ENCODE results near the gene UVSSA. TPM values are rescaled to one million over a fixed set of nuclear protein-coding genes. Genes with fewer than 3 reads are reported as not detected.

The UVSSA gene
- total RNA-seq, 1 donor from 2014 or later, result 28.3 TPM

DNA sequence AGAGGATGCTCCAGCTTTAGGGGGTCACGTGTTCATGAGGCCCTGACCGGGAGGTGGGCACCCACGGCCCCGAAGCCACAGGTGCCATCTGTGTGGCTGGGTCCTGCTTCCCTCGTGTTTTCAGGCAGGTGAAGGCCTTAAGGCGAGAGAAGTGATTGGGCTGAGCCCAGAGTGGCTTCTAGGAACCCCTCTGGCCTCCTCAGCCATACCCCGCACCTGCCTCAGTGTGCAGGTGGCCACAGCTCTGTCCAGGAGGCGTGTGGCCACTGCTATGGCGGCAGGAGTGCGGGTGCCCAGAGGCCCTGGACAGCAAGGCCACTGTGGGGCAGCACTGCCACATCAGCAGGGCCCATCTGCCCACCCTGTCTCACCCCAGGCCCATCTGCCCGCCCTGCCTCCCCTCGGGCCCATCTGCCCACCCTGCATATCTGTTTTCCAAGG is 34.2 kb downstream of the UVSSA start:
- Histone ChIP-seq H3K27me3 (no peaks in the 10 kb centered on the region), H3K4me3 (no peak overlapping the region), H3K4me1 (no peaks in the 10 kb centered on the region), H3K27ac (no peak overlapping the region), H3K36me3 (peaks cover 35% of the 10 kb centered on the region), H3K9me3 (no peaks in the 10 kb centered on the region)
- DNase-seq, result no peak
- TF ChIP-seq, protein P1, sequence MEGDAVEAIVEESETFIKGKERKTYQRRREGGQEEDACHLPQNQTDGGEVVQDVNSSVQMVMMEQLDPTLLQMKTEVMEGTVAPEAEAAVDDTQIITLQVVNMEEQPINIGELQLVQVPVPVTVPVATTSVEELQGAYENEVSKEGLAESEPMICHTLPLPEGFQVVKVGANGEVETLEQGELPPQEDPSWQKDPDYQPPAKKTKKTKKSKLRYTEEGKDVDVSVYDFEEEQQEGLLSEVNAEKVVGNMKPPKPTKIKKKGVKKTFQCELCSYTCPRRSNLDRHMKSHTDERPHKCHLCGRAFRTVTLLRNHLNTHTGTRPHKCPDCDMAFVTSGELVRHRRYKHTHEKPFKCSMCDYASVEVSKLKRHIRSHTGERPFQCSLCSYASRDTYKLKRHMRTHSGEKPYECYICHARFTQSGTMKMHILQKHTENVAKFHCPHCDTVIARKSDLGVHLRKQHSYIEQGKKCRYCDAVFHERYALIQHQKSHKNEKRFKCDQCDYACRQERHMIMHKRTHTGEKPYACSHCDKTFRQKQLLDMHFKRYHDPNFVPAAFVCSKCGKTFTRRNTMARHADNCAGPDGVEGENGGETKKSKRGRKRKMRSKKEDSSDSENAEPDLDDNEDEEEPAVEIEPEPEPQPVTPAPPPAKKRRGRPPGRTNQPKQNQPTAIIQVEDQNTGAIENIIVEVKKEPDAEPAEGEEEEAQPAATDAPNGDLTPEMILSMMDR (IDR thresholded peaks at IDR 0.05), result no peak
- ATAC-seq, result no peak
- intact Hi-C loops (cut with DNase I), result no loop called here

DNA sequence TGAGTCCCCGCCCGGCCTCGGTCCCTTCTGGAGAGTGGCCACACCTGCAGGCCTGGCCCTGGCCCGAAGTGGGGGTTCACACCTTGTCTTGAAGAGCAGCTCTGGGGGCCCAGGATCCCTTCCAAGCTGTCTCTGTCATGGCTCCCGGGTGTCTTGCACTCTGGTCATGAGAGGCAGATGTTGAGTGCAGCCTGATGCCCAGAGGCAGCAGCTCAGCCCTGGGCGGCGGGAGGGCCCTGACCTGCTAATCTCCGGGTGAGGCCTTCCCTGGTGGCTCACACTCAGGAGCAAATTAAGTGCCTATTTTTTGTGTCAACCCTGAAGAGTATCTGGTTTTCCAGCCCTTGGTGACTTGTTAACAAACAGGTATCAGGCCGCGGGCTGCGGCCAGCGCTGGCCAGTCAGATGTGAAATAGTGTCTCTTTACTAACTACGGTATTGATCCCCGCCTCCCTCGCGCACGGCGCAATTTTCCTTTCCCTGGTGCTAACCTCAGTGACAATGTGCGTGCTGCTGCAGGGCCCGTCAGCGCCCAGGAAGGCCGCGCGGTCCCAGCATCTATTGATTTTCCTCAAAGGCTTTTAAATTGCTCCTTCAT is 35.0 kb downstream of the UVSSA start:
- intact Hi-C loops (cut with DNase I), result no loop called here
- DNase-seq (peak; percentile 52), ATAC-seq (no peak)
- no peaks in the 10 kb centered on the region for H3K4me1 ChIP-seq
- H3K27ac ChIP-seq, result no peak overlapping the region
- no peaks in the 10 kb centered on the region for H3K9me3 ChIP-seq
- peaks cover 36% of the 10 kb centered on the region for H3K36me3 ChIP-seq
- TF ChIP-seq, protein P1 (IDR thresholded peaks at IDR 0.05), result no peak
- H3K4me3 ChIP-seq, result no peak overlapping the region
- H3K27me3 ChIP-seq, result no peaks in the 10 kb centered on the region

DNA sequence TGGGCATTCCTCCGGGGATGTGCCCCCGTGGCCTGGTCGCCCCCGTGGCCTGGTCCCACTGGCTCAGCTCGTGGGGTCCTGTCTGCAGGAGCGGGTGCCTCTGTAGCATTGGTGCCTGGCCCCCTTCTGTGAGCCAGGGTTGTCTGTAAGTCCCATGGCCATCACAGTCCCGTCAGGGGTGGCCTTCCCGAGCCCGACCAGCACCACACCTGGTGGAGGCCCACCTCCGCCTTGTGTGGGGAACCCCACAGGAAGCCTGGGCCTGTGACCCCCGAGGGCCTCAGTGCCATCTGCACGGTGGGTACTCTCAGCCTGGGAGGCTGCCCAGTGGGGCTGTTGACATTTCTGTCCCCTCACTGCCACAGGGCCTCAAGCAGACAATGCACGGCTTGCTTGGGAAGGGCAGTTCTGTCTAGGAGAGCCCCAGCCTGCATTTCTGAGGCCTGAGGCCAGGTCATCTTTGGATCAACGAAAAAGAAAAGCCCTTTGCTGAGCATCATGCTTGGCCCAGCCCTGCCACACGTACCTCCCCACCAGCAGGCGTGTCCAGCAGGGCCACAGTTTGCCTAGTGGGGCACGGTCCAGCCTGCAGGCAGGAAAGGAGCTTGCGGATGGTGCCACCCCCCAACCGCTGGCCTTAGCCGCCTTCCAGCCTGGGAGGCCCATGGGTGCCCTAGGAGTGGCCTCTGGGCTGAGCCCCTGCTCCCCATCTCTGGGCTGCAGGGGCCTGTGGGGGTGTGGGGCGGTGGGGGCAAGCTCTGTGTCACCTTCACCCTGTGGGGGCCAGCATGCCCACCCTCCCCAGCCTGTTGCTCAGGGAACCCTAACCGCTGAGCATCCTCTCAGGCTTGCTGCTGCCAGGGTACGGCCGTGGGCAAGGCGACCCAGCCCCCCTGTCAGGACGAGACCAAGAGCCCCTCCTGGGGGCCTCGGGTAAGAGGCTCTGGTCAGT is 36.0 kb downstream of the UVSSA start:
- ATAC-seq (no peak), DNase-seq (peak; percentile 59)
- intact Hi-C loops (cut with DNase I), result no loop called here
- H3K9me3 ChIP-seq, result peaks cover under 1% of the 10 kb centered on the region
- H3K27me3 ChIP-seq, result no peaks in the 10 kb centered on the region
- H3K27ac ChIP-seq, result no peak overlapping the region
- no peak overlapping the region for H3K4me3 ChIP-seq
- no peaks in the 10 kb centered on the region for H3K4me1 ChIP-seq
- TF ChIP-seq, protein P1 (IDR thresholded peaks at IDR 0.05), result no peak
- peaks cover 42% of the 10 kb centered on the region for H3K36me3 ChIP-seq

DNA sequence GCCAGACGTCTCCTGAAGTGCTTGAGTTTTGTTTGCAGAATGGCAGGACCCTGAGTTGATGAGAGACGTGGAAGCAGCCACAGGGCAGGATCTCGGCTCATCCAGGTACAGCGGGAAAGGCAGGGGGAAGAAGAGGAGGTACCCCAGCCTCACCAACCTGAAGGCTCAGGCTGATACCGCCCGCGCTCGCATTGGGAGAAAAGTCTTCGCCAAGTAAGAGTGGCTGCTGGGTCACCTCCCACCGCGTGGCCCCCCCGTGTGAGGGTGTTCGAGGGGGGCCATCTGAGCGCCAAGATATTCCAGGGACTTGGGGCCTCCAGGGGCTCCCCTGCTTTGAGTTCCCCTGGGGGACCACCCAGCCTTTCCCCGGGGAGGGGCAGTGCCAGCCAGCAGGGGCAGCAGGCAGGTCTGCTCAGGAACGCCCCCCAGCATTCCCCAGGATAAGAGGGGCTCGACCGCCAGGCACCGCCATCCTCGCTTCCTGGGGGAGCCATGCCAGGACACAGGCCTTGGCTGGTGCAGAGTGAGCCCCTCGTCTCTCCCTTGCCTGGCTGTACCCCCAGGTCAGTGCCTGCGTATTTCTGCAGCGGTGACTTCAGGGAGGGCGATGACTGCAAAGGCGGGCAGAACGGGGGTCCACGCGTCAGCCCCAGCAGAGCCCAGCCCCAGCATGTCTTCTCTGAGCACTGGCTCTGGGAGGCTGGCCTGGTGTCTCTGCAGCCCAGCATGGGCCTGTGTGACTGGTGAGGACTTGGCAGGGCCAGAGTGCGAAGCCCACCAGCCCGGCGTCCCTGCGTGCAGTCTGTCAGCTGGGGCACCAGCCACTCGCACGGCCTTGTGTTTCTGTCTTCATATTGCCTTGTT is 37.0 kb downstream of the UVSSA start:
- Histone ChIP-seq H3K4me1 (no peaks in the 10 kb centered on the region), H3K36me3 (peaks cover 42% of the 10 kb centered on the region), H3K9me3 (peaks cover 9% of the 10 kb centered on the region), H3K4me3 (no peak overlapping the region), H3K27me3 (no peaks in the 10 kb centered on the region), H3K27ac (no peak overlapping the region)
- DNase-seq, result peak; percentile 57
- intact Hi-C loops (cut with DNase I), result no loop called here
- TF ChIP-seq, protein P1 (IDR thresholded peaks at IDR 0.05), result no peak
- no peak for ATAC-seq

DNA sequence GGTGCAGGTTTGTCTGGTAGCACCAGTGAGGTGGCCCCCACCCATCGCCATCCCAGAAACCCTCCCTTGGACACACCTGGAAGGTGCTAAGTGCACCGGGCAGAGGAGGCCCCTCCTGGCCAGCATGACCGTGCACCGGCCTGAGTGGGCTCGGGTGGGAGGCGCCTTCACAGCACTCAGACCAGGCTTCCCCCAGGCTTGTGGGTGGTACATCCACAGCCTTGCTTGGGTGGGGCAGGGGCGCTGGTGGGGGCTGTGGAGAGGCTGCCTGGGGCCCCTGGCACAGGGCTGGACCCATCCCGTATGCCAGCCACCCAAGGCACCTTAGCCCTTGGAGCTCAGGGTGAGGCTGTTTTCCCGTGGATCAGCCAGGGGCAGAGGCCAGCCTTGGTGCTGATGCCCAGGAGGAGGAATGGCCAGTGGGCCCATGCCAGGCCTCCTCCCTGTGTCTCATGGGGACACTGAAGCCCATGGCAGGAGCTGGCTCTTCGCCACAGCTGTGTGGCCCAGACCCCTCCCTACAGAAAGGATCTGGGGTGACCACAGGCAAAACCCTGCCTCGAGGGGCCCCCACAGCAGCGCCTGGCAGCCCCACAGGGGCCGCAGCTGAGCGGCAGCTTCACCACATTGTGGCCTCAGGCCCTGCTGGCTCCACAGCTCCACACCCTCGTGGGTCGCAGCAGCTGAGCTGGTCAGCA is 37.8 kb downstream of the UVSSA start:
- no peaks in the 10 kb centered on the region for H3K27me3 ChIP-seq
- H3K27ac ChIP-seq, result no peak overlapping the region
- peak; percentile 60 for DNase-seq
- H3K36me3 ChIP-seq, result peaks cover 42% of the 10 kb centered on the region
- TF ChIP-seq, protein P1 (IDR thresholded peaks at IDR 0.05), result no peak
- H3K9me3 ChIP-seq, result peaks cover 9% of the 10 kb centered on the region
- intact Hi-C loops (cut with DNase I), result no loop called here
- peak; percentile 6 for ATAC-seq
- no peak overlapping the region for H3K4me3 ChIP-seq
- H3K4me1 ChIP-seq, result no peaks in the 10 kb centered on the region

All from upper lobe of right lung (tissue), 1 donor.